T-cell (primary cell): Measurements from ENCODE around the gene SUSD3. TPM values are rescaled to one million over a fixed set of nuclear protein-coding genes. Genes with fewer than 3 reads are reported as not detected.

Experiments
- ATAC-seq, 4 experiments: fragments of 200-7000 bp in 3 of 4; fragments of 150-1000 bp in 1 of 4; cut with Tn5 transposase; replicated peaks in 1 of 4; 1 replicate in 3 of 4; 2 replicates in 1 of 4; pipeline ENCODE4 v1.10.0; 2021; ENCODE audit warnings: moderate library complexity in 3 of 4, mild to moderate bottlenecking in 2 of 4, moderate number of reproducible peaks in 1 of 4
- CTCF ChIA-PET, 2 donors: fragments of 300-600 bp; sonication (Branson Sonifier 250); formaldehyde crosslinking; loops; one replicate each; lab custom pipeline; 2022; ENCODE audit warnings: antibody characterized with exemption in 2 of 2; lab: Charles Lee
- POLR2A ChIA-PET, 2 donors: fragments of 300-600 bp; sonication (Branson Sonifier 250); formaldehyde crosslinking; loops; one replicate each; lab custom pipeline; 2022; ENCODE audit warnings: antibody characterized with exemption in 2 of 2; lab: Charles Lee
- DNase-seq, 35 experiments: peaks; one replicate each; pipeline versions ENCODE4 v3.0.0 to v3.0.0-alpha.2; 2013 to 2023
- H3K27ac ChIP-seq: one replicate; pipeline ENCODE4 v1.5.1; 2013; ENCODE audit warnings: low read length
- H3K27me3 ChIP-seq, 2 experiments: replicated peaks in 1 of 2; 1 replicate in 1 of 2; 2 replicates in 1 of 2; pipeline versions ENCODE4 v1.6.1 to v1.7.0; 2013; ENCODE audit warnings: low read length in 1 of 2, mixed read lengths in 1 of 2; ENCODE audit not compliant: control insufficient read depth in 2 of 2, insufficient read depth in 2 of 2; ENCODE audit errors: extremely low read depth in 1 of 2
- H3K36me3 ChIP-seq, 2 donors: 1 replicate in 1 of 2; 2 replicates in 1 of 2; pipeline versions ENCODE4 v1.6.1 to v1.7.0; 2013; ENCODE audit warnings: low read length in 1 of 2; ENCODE audit not compliant: control insufficient read depth in 2 of 2, insufficient read depth in 1 of 2; ENCODE audit errors: extremely low read depth in 1 of 2
- H3K4me1 ChIP-seq, 2 experiments: 1 replicate in 1 of 2; 2 replicates in 1 of 2; pipeline versions ENCODE4 v1.6.1 to v1.7.0; 2013; ENCODE audit warnings: low read length in 2 of 2, mixed read lengths in 1 of 2; ENCODE audit not compliant: insufficient read depth in 2 of 2, control insufficient read depth in 1 of 2; ENCODE audit errors: extremely low read depth in 1 of 2
- H3K4me3 ChIP-seq, 2 donors: 1 replicate in 1 of 2; 2 replicates in 1 of 2; pipeline versions ENCODE4 v1.5.1 to v1.7.0; 2013; ENCODE audit warnings: mild to moderate bottlenecking in 2 of 2, low read length in 1 of 2, moderate library complexity in 1 of 2; ENCODE audit not compliant: control insufficient read depth in 1 of 2; ENCODE audit errors: extremely low read depth in 1 of 2
- H3K9me3 ChIP-seq: 2 replicates; pipeline ENCODE4 v1.7.0; 2013
- H3K27ac Mint-ChIP-seq, 2 donors: one replicate each; pipeline ENCODE4 v1.8.0; 2020 to 2021; ENCODE audit warnings: mild to moderate bottlenecking in 2 of 2, mixed read lengths in 2 of 2
- H3K27me3 Mint-ChIP-seq, 2 donors: one replicate each; pipeline ENCODE4 v1.8.0; 2021 to 2022; ENCODE audit warnings: mixed read lengths in 2 of 2
- H3K36me3 Mint-ChIP-seq: one replicate; pipeline ENCODE4 v1.8.0; 2021; ENCODE audit warnings: mixed read lengths
- H3K4me1 Mint-ChIP-seq, 3 donors: one replicate each; pipeline ENCODE4 v1.8.0; 2020 to 2022; ENCODE audit warnings: mixed read lengths in 3 of 3, mild to moderate bottlenecking in 1 of 3
- H3K4me3 Mint-ChIP-seq, 3 donors: one replicate each; pipeline ENCODE4 v1.8.0; 2020 to 2022; ENCODE audit warnings: mild to moderate bottlenecking in 3 of 3, mixed read lengths in 3 of 3, moderate library complexity in 3 of 3
- H3K9me3 Mint-ChIP-seq, 3 donors: one replicate each; pipeline ENCODE4 v1.8.0; 2020 to 2022; ENCODE audit warnings: mixed read lengths in 3 of 3
- WGBS: methylation state at CpG from one replicate; pipeline ENCODE4 v1.1.5; 2013; ENCODE audit warnings: missing lambda C conversion rate; ENCODE audit not compliant: insufficient coverage; 5-methylcytosine and 5-hydroxymethylcytosine counted together
- total RNA-seq, 35 experiments: library from RNA in 6 of 35; stranded (reverse) in 6 of 35; fragments of 120-200 nt in 1 of 35; gene quantifications; one replicate each; pipeline versions ENCODE4 v1.2.1 to v1.2.4 and lab custom pipeline; 2013 to 2026

Gene SUSD3
- total RNA-seq, 5 donors from 2014 or later (not counting 1 experiment from before 2014, with no cell fraction given) = 39.6 to 79.2 (median 71.2) TPM

DNA sequence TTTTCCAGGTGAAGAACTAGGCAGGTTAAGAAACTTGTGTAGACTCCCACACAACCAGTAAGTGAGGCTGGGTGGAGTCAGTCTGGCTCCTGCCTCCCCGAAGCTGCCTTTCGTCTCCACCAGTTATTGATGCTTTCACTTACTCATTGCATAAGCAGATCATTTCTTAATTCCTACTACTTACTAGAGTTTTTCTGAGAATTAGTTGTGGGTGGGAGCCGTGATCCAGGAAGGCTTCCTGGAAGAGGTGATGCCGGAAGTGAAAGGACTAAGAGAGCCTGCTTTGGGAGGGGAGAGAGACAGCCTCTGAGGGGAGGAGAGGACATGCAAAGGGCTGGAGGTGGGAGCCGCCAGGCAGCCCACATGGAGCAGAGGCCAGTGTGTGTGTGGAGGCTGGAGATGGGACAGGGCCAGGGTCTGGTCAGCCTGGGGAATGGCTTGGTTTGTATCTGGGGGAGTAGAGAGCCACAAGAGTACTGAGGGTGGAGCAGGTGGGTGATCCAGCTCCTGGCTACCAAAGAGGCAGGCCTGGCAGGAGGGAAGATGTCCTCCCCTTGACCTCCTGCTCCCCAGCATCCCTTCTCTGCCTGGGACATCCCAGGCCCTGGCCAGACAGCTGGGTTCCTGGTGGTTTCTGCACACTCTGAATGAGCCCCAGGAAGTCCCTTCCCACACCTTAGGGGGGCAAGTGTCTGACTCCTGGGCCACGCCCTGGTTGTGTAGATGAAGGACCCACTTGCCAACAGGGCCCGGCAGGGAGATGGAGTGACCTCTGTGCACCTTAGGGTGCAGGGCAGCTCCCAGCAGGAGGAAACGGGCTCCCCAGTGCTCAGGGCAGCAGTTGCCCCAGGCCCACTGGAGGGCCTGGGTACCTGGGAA is 25.3 kb downstream of the SUSD3 start:
- Mint-ChIP-seq H3K9me3 (peaks cover 0 to 4% (median 2%) of the 10 kb centered on the region in 3 donors), H3K27me3 (no peaks in the 10 kb centered on the region), H3K4me3 (peak overlapping the region in 2 of 3 donors; percentile 44 to 62), H3K27ac (peak overlapping the region; percentile 93 to 96), H3K4me1 (peaks cover 30 to 44% (median 41%) of the 10 kb centered on the region in 3 donors), H3K36me3 (peaks cover 50% of the 10 kb centered on the region)
- peak; percentile 62 to 69 (median 66) for ATAC-seq
- WGBS = 56% methylated on average over 4 of the region's 8 CpGs
- Histone ChIP-seq H3K36me3 (peaks cover 54 to 71% of the 10 kb centered on the region in 2 donors), H3K27me3 (no peaks in the 10 kb centered on the region), H3K9me3 (no peaks in the 10 kb centered on the region), H3K27ac (peak overlapping the region; percentile 68), H3K4me1 (peaks cover 2 to 27% of the 10 kb centered on the region in 2 experiments), H3K4me3 (no peak overlapping the region)
- ChIA-PET CTCF (no interaction called here), POLR2A (interaction anchor here in 1 of 2 donors (0.5 kb wide), 1 partner anchor 9 kb away, joined by 8 read pairs; no protein-coding TSS in a partner anchor)
- peak in 2 of 35 experiments; percentile 14 to 24 for DNase-seq

DNA sequence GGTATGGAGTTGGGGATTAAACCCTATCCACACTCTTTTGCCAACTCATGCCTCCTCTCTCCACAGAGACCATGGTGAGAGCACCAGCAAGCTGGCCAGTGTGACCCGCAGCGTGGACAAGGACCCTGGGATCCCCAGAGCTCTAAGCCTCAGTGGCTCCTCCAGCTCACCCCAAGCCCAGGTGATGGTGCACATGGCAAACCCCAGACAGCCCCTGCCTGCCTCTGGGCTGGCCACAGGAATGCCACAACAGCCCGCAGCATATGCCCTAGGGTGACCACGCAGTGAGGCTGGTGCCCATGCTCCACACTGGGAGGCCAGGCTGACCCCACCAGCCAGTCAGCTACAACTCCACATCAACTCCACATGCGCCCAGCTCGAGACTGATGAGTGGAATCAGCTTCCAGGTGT is 26.0 kb downstream of the SUSD3 start:
- POLR2A ChIA-PET = interaction anchor here in 1 of 2 donors (0.5 kb wide), 1 partner anchor 10 kb away, joined by 8 read pairs; no protein-coding TSS in a partner anchor
- Mint-ChIP-seq H3K4me3 (no peak overlapping the region), H3K4me1 (peaks cover 35 to 47% (median 46%) of the 10 kb centered on the region in 3 donors), H3K27me3 (no peaks in the 10 kb centered on the region), H3K36me3 (peaks cover 55% of the 10 kb centered on the region), H3K27ac (peak overlapping the region; percentile 93 to 96), H3K9me3 (peaks cover 0 to 4% (median 2%) of the 10 kb centered on the region in 3 donors)
- CTCF ChIA-PET = no interaction called here
- Histone ChIP-seq H3K4me1 (peaks cover 2 to 27% of the 10 kb centered on the region in 2 experiments), H3K27me3 (no peaks in the 10 kb centered on the region), H3K9me3 (no peaks in the 10 kb centered on the region), H3K4me3 (no peak overlapping the region), H3K27ac (no peak overlapping the region), H3K36me3 (peaks cover 48 to 65% of the 10 kb centered on the region in 2 donors)
- ATAC-seq (no peak), DNase-seq (peak in 1 of 35 experiments; percentile 17)
- WGBS = 97% methylated on average over 6 of the region's 6 CpGs

GRCh38 chr9:93085676-93086075 is 27.2 kb downstream of the SUSD3 start:
- ATAC-seq (no peak), DNase-seq (peak in 2 of 35 experiments; percentile 9 to 16)
- H3K9me3 ChIP-seq = no peaks in the 10 kb centered on the region
- 100% methylated on average over 3 of the region's 4 CpGs for WGBS
- POLR2A ChIA-PET = no interaction called here
- Mint-ChIP-seq H3K27me3 (no peaks in the 10 kb centered on the region), H3K4me1 (peaks cover 34 to 51% (median 48%) of the 10 kb centered on the region in 3 donors), H3K9me3 (peaks cover 0 to 4% (median 2%) of the 10 kb centered on the region in 3 donors), H3K4me3 (no peak overlapping the region), H3K27ac (peak overlapping the region; percentile 43 to 61), H3K36me3 (peaks cover 51% of the 10 kb centered on the region)
- H3K4me1 ChIP-seq = peaks cover 2 to 27% of the 10 kb centered on the region in 2 experiments
- CTCF ChIA-PET = interaction anchor here in 1 of 2 donors (0.7 kb wide), 1 partner anchor 56 kb away, joined by 6 read pairs; no protein-coding TSS in a partner anchor
- no peaks in the 10 kb centered on the region for H3K27me3 ChIP-seq
- H3K36me3 ChIP-seq = peaks cover 36 to 53% of the 10 kb centered on the region in 2 donors
- H3K4me3 ChIP-seq = no peak overlapping the region
- H3K27ac ChIP-seq = no peak overlapping the region

DNA sequence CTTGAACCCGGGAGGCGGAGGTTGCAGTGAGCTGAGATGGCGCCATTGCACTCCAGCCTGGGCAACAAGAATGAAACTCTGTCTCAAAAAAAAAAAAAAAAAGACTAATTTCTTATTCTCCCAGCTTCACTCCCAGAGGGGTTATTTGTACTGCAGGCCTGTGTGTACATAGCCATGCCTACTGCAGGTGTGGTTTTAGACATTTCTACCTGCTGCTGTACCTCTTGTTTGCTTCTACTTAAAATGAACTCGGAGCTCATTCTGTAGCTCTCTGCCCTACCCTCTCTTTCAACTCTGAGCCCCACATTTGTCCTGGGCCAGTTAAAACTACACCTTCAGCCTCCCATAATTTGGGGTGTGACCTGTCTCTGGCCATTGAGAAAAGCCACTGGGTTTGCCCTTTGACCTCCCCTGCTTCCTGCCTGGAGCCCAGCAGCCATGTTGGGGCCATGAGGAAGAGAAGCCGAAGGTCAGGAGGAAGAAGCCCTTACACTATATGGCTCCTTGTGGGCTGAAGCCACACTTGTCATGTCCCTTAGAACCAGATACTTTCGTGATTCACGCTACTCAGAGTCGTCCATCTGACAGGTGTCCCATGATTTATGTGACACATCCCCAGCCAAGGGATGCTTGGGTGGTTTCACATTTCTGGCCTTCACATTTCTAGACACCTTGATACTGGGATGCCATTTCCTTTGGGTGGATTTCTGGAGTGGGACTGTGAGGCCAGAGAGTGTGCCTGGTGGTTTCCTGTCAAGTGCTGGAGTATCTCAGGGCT is 28.1 kb downstream of the SUSD3 start:
- H3K4me1 ChIP-seq = peaks cover 2 to 22% of the 10 kb centered on the region in 2 experiments
- H3K9me3 Mint-ChIP-seq = peaks cover 0 to 11% (median 6%) of the 10 kb centered on the region in 3 donors
- no peaks in the 10 kb centered on the region for H3K9me3 ChIP-seq
- ChIA-PET CTCF (interaction anchor here in 1 of 2 donors (0.7 kb wide), 1 partner anchor 55 kb away, joined by 6 read pairs; no protein-coding TSS in a partner anchor), POLR2A (no interaction called here)
- no peaks in the 10 kb centered on the region for H3K27me3 Mint-ChIP-seq
- ATAC-seq (no peak), DNase-seq (peak in 1 of 35 experiments; percentile 19)
- no peak overlapping the region for H3K4me3 ChIP-seq
- H3K4me1 Mint-ChIP-seq = peaks cover 37 to 52% (median 49%) of the 10 kb centered on the region in 3 donors
- H3K27me3 ChIP-seq = no peaks in the 10 kb centered on the region
- peaks cover 50% of the 10 kb centered on the region for H3K36me3 Mint-ChIP-seq
- peaks cover 29 to 43% of the 10 kb centered on the region in 2 donors for H3K36me3 ChIP-seq
- WGBS = 100% methylated on average over 2 of the region's 8 CpGs
- no peak overlapping the region for H3K27ac ChIP-seq
- H3K27ac Mint-ChIP-seq = peak overlapping the region; percentile 65 to 71
- H3K4me3 Mint-ChIP-seq = no peak overlapping the region

GRCh38 chr9:93087971-93088655 is 29.6 kb downstream of the SUSD3 start:
- Mint-ChIP-seq H3K27me3 (no peaks in the 10 kb centered on the region), H3K4me1 (peaks cover 43 to 53% (median 52%) of the 10 kb centered on the region in 3 donors), H3K9me3 (peaks cover 0 to 11% (median 6%) of the 10 kb centered on the region in 3 donors), H3K36me3 (peaks cover 49% of the 10 kb centered on the region), H3K4me3 (no peak overlapping the region), H3K27ac (peak overlapping the region; percentile 79 to 96)
- H3K4me3 ChIP-seq = no peak overlapping the region
- POLR2A ChIA-PET = interaction anchor here in 1 of 2 donors (0.7 kb wide), 1 partner anchor 202 kb away, joined by 4 read pairs; no protein-coding TSS in a partner anchor
- no peak for ATAC-seq
- H3K9me3 ChIP-seq = no peaks in the 10 kb centered on the region
- DNase-seq = peak in 1 of 35 experiments; percentile 21
- H3K27me3 ChIP-seq = no peaks in the 10 kb centered on the region
- H3K36me3 ChIP-seq = peaks cover 23 to 38% of the 10 kb centered on the region in 2 donors
- H3K4me1 ChIP-seq = peaks cover 0 to 24% of the 10 kb centered on the region in 2 experiments
- no peak overlapping the region for H3K27ac ChIP-seq
- CTCF ChIA-PET = interaction anchor here in 1 of 2 donors (0.7 kb wide), 1 partner anchor 134 kb away, joined by 3 read pairs; no protein-coding TSS in a partner anchor
- WGBS = 98% methylated on average over 9 of the region's 12 CpGs
